HL-60/S4 treated with retinoic acid at 250 ng/mL for 4 days and 3 days (cell line): Measurements from ENCODE around the gene MSRB2.

ENCODE experiments used
- in situ Hi-C: fragments of 300-500 bp; cut with MboI; formaldehyde crosslinking; loops from 2 replicates; pipeline ENCODE4 v1.7.0; 2022; ENCODE audit warnings: low sequenced_read_pairs

Gene MSRB2

DNA sequence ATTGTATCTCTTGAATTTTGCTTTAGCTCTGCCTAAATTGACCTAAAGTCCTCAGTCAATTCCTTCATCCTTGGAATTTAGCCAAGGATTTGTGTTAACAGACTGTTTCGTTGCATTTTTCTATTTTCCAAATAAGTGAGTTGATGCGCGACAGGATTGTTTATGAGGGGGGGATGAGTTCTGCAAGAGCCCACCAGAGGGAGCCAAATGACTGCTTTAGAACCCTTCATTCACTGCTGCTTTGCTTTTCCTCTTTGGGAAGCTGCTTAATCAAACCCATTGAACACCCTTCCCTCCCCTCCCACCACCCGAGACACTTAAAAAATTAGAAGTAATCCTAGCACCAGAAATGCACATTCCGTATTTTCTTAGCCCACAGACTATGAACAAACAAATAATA lies 63.0 kb downstream of the MSRB2 start:
- in situ Hi-C loops: no loop called here

DNA sequence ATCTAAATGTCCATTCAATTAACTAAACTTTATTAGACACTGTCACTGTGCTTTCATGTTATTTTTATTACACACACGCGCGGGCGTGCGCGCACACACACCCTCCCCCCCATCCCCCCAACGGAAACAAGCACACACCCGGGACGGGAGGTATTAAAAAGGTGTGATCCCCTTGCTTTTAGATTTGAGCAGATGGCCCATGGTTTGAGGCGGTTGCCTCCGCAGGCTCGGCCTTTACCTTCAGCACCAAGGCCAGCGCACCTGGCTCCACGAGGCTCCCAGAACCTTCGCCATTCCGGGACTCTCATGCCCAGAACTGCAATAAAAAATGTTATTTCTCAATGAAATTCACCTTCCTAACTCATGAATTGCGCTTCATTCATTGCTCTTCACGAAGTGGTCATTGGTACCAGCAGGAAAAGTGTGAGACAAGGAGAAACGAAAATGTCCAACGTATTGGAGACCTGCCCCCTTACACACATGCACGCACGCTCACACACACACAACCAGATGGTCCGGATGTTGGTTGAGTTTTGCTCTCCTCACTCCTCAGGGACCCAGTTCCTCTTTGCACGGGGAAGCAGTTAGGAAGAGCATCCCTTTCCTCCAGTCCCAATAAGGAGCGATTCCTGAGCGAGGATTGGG lies 76.0 kb downstream of the MSRB2 start:
- in situ Hi-C loops: no loop called here
